Stromal cell of bone marrow (primary cell): ENCODE results near the gene CYP4F12.

ENCODE experiments used
- DNase-seq: peaks from one replicate; pipeline ENCODE4 v3.0.0-alpha.2; 2012; ENCODE audit warnings: low read depth

The CYP4F12 gene

DNA sequence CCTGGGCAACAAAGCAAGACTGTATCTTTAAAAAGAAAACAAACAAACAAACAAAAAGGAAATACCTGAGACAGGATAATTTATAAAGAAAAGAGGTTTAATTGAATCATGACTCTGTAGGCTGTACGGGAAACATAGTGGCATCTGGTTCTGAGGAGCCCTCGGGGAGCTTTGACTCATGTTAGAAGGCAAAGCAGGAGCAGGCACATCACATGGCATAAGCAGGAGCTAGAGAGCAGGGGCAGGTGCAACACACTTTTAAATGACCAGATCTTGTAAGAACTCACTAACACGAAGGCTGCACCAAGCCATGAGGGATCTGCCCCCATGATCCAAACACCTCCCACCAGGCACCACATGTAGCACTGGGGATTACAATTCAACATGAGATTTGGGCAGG is 41.8 kb downstream of the CYP4F12 start:
- DNase-seq, result no peak

DNA sequence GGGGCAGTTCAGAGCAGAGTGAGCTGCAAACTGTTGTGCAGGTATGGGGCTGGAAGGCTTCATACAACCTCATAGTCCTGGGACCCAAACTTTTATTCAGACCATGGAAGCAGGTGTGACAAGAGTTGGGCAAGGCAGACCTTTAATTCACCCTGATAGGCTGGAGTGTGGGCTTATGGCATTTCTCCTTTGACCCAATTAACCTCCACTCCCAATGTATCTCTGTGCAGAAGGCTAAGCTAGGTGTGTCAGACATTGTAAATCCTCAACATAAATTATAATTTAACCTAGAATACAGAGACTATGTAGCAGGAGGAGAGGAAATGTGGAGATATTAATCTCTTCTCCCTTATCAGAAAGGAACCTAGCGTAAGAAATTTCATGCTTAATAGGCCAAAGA is 42.8 kb downstream of the CYP4F12 start:
- no peak for DNase-seq

DNA sequence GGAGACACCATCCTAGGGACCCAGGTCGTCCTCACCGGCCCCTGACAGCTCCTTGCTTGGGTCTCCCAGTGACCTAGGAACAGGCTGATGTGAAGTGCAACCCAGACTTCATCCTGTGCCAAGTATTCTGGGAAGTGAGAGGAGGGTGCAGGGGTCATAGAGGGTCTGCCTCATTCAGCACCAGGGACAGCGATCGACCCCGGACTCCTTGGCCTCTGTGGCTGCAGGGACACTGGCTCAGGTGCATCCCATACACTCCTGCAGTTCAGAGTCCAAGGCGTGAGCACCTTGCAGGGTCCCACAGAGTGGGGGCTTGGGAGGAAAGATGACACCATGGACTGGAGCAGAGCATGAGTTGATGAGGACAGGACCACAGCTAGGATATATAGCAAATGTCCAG is 44.9 kb downstream of the CYP4F12 start:
- no peak for DNase-seq

DNA sequence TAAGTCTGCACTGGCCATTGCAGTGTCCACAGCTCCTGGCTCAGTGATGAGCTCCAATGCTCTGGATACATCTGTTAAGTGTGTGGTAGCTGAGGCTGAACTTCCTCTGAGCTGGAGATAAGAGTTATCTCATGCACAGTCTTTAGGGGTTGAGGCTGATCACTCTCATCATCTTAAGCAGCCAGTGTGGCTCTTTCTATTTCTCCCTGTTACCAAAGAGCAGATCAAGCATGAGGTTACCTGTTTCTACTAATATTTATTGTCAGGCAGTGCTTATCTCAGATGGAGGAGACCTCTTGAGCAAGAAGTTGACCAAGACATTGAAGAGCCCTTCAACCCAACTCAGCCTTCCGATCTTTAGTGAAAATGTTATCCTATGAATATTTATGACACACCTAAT is 48.4 kb downstream of the CYP4F12 start:
- DNase-seq, result no peak

DNA sequence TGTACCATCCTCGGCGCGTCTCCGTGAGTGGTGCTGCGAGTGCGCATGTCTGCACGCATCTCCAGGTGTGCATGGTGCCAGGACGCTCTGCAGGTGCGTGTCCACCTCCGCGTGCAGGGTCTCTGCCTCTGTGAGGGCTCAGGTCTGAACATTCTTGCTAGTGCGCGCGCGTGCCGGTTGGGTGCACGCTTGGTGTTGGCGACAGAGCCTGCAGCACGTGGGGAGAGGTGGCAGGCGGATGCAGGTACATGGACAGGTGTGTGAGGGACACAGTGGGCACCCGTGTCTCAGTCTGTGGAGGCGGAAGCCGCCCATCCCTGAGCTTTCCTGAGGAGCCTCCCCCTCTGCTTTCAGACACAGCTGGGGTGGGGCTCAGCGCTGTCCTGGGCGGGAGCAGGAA is 50.1 kb downstream of the CYP4F12 start:
- no peak for DNase-seq

DNA sequence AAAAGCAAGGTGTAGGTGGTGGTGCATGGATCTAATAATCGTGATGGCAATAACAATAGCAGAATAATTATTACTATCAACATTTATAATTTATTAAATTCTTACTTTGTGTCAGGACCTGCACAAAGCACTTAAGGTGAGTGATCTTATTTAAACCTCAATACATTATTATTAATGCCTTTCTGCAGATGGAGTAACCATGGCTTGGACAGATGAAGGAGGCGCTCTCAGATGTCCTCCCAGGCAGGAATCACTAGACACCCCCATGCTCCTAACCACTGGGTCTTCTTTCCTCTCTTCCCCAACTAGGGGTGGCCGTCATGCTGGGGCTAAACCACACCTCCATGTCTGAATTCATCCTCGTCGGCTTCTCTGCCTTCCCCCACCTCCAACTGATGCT is 54.8 kb downstream of the CYP4F12 start, which contains the start of gene OR10H2:
Gene OR10H2, plus strand, starts transcription at position 301 of the 400 bp plus-strand sequence. Its CDS starts 20 bp downstream, at position 321.
- DNase-seq, result no peak

DNA sequence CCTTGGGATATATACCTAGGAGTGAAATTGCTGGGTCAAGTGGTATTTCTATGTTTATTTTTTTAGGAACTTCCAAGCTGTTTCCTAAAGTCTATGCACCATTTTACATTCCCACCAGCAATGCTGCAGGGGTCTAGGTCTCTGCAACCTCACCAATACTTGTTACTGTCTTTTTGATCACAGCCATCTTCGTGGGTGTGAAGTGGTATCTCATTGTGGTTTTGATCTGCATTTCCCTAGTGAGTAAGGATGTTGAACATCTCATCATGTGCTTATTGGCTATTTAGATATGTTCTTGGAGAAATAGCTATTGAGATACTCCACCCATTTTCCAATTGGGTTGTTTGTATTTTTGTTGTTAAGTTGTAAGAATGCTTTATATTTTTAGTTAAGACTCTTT is 57.7 kb downstream of the CYP4F12 start:
- no peak for DNase-seq

DNA sequence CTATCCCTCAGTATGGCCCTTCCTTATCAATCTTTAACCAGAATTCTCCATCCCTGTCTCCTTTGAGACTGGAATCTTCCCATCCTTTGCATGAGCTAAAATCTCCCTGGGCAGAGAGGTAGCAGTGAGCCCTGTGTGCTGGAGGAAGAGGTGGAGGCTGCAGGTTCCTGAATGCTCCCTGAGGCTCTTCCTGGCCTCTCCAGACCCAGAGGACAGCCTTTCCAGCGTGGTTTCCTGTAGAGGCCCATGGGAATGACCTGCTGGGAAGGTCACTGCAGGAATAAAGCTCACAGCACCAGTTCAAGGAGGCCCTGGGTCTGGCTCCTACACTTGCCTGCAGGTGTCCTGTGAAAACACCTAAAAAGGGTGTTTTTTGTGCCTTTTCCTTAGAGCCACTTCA is 59.5 kb downstream of the CYP4F12 start:
- no peak for DNase-seq

DNA sequence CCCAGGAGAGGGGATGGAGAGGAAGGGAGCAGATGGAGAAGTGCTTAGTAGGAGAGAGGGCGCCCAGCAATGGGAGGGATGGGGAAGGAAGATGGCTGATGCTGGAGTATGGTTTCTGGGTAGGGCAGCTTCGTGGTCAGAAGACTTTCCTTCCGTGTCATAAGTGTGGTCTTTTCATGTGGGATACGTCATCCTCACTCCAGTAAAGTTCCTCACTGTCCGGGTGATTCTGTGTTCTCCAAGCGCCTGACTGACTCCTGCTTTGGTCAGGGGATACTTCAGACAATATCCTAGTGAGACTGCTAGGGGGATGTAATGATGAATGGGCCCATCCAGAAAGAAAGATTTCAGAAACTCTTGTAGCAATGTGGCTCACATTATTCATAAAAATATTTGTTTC is 61.0 kb downstream of the CYP4F12 start:
- no peak for DNase-seq

DNA sequence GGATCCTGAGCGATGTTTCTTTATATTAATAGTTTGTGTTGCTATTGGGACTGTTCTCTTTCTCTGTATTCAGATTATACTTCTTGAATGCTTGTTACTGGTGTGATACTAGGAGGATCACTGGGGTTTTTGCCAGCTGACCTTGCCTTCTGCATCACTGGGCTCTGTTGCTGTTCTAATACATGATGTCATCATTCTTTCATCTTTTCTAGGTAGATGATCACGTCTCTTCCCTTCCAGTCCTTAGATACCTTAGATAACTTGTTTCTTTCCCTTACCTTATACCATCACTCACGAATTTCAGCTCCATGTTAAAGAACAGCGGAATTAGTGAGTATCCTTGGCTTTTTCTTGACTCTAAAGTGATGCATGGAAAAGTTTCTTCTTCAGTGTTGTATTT is 64.8 kb downstream of the CYP4F12 start, which contains the start of gene OR10H3:
Gene OR10H3, plus strand, starts transcription at position 264 of the 400 bp plus-strand sequence. CDS start 3,408 bp downstream, outside the sequence.
- no peak for DNase-seq

DNA sequence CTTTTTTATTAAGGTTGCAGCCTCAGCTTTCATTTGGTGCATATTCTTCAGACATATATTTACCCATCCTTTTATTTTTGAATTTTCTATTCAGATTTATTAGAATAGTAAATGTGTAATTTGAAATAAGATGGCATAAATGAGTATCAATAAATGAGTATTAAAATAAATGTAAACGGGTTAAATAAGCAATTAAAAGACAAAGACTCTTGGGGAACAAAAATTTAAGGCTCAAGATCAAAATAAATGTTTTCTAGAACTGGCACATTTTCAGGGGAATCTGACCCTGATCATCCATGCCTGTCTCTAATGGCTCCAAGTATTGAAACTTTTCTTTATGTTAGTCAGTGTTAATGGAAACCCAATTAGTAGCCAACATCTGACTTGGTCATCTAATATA is 67.9 kb downstream of the CYP4F12 start:
- no peak for DNase-seq
